Loucy (cell line): ENCODE results near the gene C22orf31.

Experiments
- EZH2phosphoT487 ChIP-seq: fragments of 200-600 bp; IDR thresholded peaks from 2 replicates; pipeline ENCODE4 v1.6.1; 2018; ENCODE audit warnings: antibody characterized with exemption, mild to moderate bottlenecking, moderate library complexity, borderline replicate concordance
- TF ChIP-seq, protein P1 (sequence below): fragments of 200-600 bp; sonication (generic); conservative IDR thresholded peaks from 2 replicates; pipeline ENCODE4 v1.5.1; 2014; ENCODE audit warnings: mild to moderate bottlenecking, antibody characterized with exemption, low read length

DNA sequence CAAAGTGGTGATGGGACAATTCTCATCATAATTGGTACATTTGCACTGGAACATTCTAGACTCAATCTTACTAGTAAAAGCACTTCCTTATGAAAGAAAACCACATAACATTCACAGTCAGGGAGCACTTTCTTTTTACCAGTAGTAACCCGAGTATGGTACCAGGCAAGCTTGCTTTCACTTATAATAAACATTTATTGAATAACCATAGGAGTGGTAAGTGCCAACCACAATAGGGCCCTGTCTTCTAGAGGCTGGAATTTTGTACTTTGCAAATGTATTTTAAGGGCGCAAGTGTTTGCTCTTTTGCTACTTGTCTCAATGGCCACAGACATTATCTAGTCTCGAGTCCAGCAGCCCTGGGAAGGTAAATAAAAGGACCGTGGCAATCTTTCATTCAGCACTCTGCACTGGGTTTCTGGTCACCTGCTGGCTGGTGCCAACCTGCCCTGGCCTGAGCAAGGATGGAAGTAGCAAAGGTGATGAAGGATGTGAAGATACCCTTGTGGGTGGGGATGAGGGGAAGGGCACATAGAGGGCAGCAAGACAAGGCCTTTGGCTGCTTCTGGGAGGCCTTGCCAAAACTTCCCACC, 24.2 kb downstream of the C22orf31 start:
- TF ChIP-seq, protein P1, sequence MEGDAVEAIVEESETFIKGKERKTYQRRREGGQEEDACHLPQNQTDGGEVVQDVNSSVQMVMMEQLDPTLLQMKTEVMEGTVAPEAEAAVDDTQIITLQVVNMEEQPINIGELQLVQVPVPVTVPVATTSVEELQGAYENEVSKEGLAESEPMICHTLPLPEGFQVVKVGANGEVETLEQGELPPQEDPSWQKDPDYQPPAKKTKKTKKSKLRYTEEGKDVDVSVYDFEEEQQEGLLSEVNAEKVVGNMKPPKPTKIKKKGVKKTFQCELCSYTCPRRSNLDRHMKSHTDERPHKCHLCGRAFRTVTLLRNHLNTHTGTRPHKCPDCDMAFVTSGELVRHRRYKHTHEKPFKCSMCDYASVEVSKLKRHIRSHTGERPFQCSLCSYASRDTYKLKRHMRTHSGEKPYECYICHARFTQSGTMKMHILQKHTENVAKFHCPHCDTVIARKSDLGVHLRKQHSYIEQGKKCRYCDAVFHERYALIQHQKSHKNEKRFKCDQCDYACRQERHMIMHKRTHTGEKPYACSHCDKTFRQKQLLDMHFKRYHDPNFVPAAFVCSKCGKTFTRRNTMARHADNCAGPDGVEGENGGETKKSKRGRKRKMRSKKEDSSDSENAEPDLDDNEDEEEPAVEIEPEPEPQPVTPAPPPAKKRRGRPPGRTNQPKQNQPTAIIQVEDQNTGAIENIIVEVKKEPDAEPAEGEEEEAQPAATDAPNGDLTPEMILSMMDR, result no peak
- TF ChIP-seq EZH2phosphoT487, result no peak
